Activated CD4-positive, CD25-positive, alpha-beta regulatory T cell treated with anti-CD3 and anti-CD28 coated beads, Interleukin-2, amount 50 U/mL, for 16 hours (primary cell): Measurements from ENCODE around the gene OR10G2.
"Not testable (repeated sequence)": the region's sequence is repeated elsewhere in the genome, so short reads cannot be mapped to it uniquely, and the experiment has no call there.

Experiments used
- DNase-seq: peaks from one replicate; pipeline ENCODE4 v3.0.0-alpha.2; 2020; ENCODE audit warnings: low read depth, low spot score

The OR10G2 gene, protein sequence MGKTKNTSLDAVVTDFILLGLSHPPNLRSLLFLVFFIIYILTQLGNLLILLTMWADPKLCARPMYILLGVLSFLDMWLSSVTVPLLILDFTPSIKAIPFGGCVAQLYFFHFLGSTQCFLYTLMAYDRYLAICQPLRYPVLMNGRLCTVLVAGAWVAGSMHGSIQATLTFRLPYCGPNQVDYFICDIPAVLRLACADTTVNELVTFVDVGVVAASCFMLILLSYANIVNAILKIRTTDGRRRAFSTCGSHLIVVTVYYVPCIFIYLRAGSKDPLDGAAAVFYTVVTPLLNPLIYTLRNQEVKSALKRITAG

DNA sequence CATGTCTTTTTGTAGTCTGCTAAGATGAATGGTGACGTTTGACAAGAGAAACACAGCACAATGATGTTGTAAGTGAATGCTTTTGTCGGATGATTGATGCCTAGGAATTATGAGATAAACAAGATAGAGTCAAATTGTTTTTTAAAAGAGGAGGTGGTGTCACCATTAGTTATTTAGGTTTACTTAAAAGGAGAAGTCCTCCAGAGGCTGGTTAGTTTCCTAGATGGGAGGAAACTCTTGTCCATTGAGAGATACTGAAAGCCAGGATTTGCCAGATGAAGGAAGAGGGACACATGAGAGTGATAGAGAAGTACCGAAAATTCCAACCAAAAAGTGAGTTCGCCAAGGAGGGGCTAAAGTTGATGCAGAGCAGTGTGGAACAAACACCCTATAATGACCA is at the start of gene OR10G2:
Gene OR10G2, minus strand, starts transcription at position 101 of the 400 bp plus-strand sequence. Its CDS starts 98 bp downstream, at position 3.
- no peak for DNase-seq

DNA sequence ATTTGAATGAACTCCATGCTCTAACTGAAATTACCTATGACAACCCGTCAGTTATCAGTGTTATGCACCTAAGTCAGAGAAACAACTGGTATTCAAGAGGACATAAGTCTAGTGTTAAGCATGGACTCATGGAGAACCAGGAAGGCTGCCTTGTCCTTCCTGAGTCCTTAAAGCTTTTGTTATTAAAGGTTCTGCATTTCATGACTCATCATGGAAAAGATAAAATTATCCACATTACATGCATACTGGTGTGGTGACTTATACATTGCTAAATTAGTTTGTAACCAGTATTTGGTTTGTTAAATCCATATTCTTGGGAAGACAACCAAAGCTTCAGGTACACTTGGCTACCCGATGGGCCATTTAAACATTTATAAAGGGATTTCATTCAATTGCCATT is 45.3 kb upstream of the OR10G2 start:
- no peak for DNase-seq

DNA sequence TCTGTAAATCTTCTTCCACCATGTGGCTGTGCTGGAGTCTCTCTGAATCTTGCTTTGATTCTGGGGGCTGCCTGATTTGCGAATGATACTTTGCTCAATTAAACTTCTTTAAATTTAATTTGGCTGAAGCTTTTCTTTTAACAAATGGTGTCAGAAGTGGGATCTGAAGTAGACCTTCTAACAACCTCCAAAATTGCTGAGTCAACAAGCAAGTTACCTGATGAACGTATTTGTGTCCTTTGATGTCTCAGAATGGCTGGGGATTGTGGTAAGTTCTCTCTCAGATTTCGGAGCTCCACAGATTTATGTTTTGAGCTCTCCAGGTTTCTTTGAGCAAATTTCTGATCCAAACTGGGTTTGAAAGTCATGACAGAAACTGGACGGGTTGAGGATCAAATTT is 40.8 kb upstream of the OR10G2 start:
- DNase-seq = no peak

DNA sequence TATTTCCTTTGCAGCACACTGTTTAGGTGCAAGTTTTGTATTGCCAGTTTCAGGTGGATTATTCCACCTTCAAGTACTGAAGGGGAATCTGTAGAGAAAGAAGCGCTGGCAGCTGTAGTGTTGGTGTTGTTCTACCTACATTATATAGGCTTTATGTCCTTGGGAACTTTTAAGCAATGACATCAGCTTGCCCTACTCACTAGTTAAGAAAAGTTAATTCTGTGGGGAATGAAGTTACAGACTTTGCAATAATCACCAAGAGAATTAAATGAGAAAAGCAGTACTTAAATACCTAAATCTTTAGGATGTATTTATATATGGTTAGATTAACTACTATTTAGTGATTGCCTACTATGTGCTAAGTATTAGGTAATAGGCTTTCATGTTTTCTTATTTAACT is 39.0 kb upstream of the OR10G2 start, which contains the start of gene OR4E1:
Gene OR4E1, minus strand, starts transcription at position 101 of the 400 bp plus-strand sequence. CDS start 2,883 bp downstream, outside the sequence.
- DNase-seq = no peak

DNA sequence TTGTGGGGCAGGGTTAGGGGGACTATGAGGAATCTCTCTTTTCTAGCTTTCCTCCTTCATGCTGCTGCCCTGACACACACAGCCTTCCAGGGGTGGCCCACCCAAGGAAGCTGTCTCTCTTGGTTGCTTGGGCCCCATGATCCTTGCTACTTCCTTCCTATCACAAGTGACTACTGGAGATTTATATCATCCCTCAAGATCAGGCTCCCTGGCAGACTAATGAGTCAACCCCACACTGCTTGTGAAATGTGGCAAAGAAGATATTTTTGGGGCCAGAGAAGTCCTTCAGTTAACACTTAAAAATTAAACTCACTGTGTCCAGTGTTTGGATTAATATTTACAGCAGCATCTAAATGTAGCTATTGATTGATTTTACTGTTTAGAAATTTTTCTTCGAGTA is 37.4 kb upstream of the OR10G2 start:
- DNase-seq = no peak

DNA sequence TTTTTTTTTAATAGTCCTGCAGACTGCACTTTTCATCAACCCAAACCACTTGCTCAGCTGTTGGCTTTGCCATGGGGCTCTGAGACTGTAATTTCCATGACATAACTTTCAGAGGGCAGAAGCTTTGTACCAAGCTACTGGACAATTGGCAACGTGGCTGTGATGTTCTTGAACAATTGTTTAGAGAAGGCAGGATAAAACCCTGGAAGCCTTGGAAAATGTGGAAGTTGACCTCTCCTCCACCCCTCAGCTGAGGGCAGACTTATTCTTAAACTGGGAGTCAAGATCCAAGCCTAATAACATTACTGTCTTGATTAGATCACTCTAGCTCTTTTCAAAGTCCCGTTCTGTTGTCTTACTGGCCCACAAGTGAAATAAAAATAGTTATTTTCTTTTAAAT is 36.6 kb upstream of the OR10G2 start:
- no peak for DNase-seq

DNA sequence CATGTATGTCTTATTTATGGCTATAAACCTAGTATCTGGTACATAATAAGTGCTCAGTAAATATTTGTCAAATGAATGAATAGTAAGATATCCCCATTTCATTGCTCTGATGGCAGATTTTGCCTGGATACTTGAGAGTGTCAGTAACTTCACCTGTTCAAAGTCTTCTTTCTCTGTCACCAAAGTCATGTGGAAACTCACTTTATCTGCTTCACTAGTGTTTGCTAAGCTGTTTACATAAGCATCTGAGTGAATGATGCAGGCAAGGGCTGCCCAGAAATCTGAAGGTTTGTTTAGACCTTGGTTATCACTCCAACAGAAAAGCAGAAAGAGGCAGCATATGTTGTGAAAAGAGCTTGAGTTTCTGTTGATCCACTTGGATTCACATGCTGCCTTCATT is 34.5 kb upstream of the OR10G2 start:
- DNase-seq = no peak

DNA sequence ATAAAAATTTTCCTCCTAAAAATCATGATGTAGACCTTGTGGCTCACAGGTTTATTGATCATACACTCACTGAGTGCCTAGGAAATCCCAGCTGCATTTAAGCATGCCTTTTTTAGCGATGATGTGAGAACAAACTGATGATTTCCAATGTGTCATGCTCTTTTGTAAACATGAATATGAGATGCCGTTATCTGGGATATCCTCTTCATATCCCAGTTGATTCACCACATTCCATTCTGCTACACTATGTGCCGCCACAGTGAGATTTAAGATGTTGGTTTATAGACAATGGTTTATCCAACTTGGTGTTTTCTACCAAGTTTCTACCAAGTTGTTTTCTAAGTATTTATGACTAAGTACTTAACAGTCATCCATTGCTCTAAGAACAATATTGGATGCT is 33.6 kb upstream of the OR10G2 start:
- no peak for DNase-seq

DNA sequence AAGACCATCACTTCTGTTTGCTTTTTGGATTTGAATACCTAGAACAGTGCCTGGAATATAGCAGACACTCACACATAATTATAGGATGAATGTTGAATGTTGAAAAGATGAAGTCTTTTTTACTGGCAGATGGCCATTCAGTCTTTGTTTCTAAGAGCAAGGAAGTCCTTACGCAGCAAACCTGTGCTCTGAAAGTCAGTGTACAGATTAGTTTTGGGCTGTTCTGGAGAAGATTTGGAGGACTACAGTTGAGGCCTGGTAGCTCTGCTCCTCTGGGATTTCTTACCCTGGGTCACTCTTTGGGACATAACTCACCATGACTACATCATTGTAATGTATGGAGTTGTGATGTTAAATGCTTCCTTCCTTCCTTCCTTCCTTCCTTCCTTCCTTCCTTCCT is 22.2 kb upstream of the OR10G2 start:
- no peak for DNase-seq

DNA sequence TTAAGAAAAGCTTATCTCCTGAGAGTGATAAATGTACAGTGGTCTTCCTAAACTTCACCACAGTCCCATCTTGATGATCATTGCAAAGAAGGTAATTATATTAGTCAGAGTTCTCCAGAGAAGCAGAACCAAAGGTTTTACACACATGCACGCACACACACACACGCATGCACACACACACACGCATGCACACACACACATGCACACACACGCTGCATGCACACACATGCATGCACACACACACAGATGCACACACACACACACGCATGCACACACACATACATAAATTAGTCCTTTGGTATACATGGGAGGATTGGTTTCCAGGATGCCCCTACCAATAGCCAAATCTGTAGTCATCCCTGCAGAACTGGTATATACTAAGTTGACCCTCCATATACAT is 19.5 kb upstream of the OR10G2 start:
- DNase-seq = no peak

DNA sequence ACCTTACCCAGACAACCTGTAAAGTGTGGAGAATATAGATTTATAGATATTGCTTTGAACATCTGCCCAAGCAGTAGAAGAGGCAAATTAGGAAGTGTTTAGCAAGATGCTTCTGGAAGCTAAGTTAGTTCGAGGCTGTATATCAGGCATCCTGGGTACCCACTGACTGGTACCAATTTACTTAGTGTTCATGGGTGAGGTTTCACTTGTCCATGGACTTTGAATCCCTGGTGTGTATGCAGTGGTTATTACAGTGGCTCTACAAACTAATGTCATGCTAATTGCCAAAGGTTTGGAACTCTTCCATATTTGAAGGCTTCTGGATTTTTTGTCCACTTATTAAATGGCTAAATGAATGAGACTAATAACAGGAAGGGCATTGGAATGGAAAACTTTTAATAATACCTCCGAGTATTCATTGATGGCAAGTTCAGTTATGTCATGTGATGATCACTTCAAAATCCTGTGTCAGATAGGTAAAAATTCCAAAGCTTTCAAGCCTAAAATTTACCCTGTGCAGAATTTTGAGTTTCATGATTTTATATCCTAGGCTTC is 18.7 kb upstream of the OR10G2 start, which contains the start of gene OR4E2:
Gene OR4E2, plus strand, starts transcription at position 505 of the 555 bp plus-strand sequence. CDS start 11,248 bp downstream, outside the sequence.
- DNase-seq = no peak

DNA sequence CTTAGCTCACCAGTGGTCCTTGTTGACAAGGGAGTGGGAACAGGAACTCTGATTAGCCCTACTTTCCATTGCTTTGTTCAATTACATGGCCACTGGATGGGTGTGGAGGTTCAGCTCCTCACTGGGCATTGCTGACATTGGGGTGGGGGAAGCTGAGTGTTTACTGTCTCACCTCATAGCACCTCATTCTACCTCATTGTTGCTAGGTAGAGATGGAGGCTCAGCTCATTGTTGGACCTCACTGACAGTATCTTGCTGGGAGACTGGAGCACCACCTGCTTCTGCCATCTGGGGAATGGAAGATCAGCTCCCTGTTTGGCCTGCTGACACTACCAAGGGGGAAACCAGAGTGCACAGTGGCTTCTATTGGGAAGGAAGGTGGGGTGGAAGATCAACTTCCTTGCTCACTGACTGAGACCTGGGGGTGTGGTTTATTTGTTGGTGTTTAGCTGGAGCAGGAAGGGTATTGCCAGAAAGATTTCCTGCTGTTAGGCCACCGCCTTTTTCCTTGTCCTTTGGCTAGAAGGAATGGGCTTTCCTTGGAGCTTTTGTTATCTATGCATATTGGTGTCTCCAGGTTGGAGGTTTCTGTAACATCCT is 17.6 kb upstream of the OR10G2 start:
- no peak for DNase-seq

DNA sequence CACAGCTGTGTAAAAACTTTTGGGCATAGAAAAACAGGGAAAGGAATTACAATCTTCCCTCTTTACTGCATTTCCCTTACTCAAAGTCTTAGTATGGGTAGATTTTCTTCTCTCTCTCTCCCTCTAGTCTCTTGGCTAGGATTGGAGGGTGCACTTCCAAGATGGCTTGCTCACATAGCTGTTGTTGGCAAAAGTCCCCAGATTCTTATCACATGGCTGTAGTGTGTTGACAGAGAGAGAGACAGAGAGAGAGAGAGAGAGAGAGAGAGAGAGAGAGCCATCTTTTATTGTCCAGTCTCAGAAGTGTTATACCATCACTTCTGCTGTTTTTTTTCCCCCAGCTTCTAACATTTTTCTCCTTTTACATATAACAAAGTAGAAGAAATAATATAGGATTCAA is 12.6 kb upstream of the OR10G2 start:
- no peak for DNase-seq

DNA sequence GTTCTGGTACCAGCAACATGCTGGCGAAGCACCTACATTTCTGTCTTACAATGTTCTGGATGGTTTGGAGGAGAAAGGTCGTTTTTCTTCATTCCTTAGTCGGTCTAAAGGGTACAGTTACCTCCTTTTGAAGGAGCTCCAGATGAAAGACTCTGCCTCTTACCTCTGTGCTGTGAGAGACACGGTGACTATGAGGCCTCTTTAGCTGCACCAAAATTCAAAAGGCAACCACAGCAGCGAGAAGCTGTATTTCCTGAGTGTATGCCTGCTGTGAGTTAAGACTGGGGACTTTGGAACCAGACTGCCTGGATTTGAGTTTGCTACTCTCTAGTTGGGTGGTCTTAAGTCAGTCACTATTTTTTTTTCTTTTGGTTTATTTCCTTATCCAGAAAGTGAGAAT is 8.7 kb upstream of the OR10G2 start:
- no peak for DNase-seq

DNA sequence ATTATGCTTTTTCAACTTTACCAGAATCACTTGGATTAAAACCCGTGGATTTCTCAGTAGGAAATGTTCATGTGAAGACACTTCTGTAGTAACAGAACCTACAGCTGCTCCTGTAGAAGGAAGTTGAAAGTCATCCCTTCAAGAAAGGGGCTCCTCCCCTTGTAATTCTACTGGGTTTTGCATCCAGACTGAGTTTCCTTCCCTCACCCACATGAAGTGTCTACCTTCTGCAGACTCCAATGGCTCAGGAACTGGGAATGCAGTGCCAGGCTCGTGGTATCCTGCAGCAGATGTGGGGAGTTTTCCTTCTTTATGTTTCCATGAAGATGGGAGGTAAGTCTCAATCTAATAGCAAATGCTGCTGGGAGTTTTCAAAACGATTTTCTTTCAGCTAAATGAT is 7.9 kb upstream of the OR10G2 start:
- no peak for DNase-seq

DNA sequence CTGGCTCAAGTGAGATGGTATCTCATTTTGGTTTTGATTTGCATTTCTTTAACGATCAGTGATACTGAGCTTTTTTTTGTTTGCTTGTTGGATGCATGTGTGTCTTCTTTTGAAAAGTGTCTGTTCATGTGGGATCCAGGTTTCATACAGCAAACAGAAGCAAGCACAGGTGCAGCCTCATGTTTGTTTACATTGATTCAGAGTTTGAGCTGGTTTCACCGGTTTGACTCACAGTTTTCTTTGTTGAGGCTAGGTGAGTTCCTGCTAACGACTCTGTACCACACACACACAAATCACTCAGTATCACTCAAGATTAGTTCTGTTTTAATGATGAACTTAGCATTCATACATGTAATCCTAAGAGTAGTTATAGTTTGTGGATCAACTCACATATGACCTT is 3.7 kb downstream of the OR10G2 start:
- no peak for DNase-seq

DNA sequence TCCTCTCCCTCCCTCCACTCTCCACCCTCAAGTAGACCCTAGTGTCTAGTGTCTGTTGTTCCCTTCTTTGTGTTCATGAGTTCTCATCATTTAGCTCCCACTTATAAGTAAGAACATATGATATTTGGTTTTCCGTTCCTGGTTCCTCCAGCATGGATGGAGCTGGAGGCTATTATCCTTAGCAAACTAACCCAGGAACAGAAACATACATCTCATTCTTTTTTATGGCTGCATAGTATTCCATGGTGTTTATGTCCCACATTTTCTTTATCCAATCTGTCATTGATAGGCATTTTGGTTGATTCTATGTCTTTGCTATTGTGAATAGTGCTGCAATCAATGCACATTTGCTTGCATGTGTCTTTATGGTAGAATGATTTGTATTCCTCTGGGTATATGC is 4.2 kb downstream of the OR10G2 start:
- DNase-seq = not testable (repeated sequence)

DNA sequence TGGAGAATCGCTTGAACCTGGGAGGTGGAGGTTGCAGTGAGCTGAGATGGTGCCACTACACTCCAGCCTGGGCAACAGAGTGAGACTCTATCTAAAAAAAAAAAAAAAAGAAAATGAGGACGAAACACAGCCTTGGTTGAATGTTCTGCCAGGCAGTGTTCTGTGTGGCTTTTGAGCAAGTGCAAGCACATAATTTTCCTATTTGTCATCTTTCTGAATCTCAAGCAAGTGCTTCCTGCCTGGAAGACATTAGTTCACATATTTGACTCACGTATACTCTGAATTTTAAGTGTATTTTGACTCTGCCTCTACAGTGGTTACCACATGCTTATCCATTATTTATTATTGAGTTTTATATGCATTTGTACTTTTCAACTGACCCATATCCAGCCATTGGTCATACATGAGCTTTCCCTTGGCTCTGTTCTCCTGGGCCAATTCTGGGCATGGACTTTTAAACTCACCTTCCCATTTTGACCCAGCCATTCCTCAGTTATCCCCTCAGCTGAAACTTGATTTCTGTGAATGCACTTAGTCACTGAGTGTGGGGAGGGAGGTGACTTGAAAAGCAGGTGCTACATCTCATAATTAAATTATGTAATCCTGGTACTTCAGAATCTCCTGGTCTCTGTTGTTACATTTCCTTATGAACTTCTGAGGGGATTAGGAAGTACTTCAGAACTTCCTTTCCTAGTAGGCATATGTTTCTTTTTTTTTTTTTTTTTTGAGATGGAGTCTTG is 8.1 kb downstream of the OR10G2 start:
- no peak for DNase-seq

DNA sequence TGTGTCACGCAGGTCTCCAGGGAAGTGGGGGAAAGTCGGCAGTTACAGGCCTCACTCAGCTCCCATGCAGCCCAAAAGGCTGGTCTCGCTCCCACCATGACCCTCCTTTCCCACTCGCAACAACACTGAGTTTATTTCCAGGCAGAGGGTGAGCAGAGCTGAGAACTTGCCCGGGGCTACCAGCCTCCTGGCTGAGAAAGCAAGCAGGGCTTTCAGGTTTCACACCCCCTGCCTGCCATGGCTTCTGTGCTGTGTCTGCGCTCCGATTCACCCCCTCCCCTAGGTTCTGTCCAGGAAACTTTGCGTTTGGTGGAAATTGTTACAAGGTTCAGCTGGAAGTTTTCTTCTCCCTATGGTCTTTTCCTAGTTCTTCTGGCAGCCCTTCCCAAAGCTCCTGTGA is 17.1 kb downstream of the OR10G2 start:
- no peak for DNase-seq

DNA sequence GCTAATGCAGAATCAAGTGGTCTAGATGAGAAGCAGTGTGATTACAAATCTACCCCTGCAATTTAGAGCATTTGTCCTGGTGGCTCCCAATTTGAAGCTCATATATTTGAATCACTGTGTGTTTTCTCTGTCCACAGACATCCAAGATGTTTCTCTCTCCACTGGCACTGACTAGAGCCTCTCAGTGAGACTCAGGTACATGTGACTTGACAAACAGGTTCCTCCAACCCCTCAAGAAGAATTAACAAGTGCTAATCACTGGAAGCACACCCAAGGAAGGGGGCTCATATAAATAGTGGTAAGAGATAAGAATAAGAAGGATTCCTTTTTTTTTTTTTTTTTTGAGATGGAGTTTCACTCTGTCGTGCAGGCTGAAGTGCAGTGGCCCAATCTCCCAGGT is 20.5 kb downstream of the OR10G2 start:
- no peak for DNase-seq

DNA sequence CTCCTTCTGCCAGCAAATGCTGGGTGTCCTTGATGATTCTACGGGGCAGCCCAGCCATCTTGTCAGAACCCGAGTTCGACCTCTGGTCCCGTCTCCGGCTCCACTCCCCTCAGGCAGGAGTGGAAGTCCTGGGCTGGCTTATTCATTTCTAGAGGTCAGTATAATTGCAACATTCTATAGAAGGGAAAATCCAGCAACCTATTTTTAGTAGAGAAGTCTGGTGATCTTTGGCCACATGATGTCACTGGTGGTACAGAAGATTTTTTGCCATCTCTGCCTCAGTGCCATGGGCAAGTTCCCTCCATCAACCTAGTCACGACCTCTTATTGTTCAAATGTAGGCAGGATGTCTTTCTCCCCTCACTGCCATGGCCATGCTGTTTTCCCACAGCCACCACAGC is 22.4 kb downstream of the OR10G2 start:
- no peak for DNase-seq

DNA sequence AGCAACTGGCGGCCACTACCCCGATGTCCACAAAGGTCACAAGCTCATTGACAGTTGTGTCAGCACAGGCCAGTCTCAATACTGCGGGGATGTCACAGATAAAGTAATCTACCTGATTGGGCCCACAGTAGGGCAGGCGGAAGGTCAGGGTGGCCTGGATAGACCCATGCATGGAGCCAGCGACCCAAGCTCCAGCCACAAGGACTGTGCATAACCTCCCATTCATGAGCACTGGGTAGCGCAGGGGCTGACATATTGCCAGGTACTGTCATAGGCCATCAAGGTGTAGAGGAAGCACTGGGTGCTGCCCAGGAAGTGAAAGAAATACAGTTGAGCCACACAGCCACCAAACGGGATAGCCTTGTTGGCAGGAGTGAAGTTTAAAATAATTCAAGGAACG is 32.6 kb downstream of the OR10G2 start:
- DNase-seq = not testable (repeated sequence)
